Adipocyte (in vitro differentiated cells): ENCODE measurements around the gene SNURF.
A peak's percentile ranks its signal among the peaks of the same experiment; 100 is the strongest.

ENCODE experiments used
- DNase-seq: peaks from one replicate; pipeline ENCODE4 v3.0.0-alpha.2; 2015; ENCODE audit warnings: low read depth
- H3K27me3 ChIP-seq: replicated peaks from 2 replicates; pipeline ENCODE4 v1.7.0; 2013; ENCODE audit warnings: mild to moderate bottlenecking, low read length, moderate library complexity; ENCODE audit not compliant: control insufficient read depth, insufficient read depth
- H3K36me3 ChIP-seq: 2 replicates; pipeline ENCODE4 v1.7.0; 2013; ENCODE audit warnings: low read length, mild to moderate bottlenecking, moderate library complexity; ENCODE audit not compliant: control insufficient read depth, insufficient read depth, severe bottlenecking
- H3K4me1 ChIP-seq: 2 replicates; pipeline ENCODE4 v1.7.0; 2013; ENCODE audit warnings: mild to moderate bottlenecking, low read length, moderate library complexity; ENCODE audit not compliant: control insufficient read depth, insufficient read depth
- H3K4me3 ChIP-seq: 2 replicates; pipeline ENCODE4 v1.7.0; 2013; ENCODE audit warnings: mild to moderate bottlenecking, low read length, moderate library complexity
- H3K9ac ChIP-seq: 2 replicates; pipeline ENCODE4 v1.7.0; 2013; ENCODE audit warnings: mild to moderate bottlenecking, low read length, moderate library complexity
- H3K9me3 ChIP-seq: 2 replicates; pipeline ENCODE4 v1.7.0; 2013; ENCODE audit warnings: mild to moderate bottlenecking, low read length, moderate library complexity; ENCODE audit not compliant: control insufficient read depth

SNURF gene

DNA sequence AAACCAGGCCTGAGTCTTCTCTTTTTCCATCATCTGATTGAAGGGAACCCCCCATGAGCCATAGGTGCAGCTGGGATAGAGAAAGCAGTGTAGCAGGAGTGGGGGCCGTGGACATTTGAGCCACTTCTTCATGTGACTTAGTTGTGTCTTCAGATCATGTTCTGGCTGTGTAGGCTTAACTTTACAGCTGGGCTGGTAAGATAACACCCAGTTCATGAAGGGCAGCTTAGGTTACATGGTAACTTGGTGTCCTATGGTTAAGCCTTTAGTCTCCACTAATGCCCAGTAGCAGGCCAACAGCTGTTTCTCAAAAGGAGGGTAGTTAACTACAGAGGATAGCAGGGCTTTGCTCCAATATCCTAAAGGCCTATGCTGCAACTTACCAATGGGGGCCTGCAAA, 11.4 kb upstream of the SNURF start:
- Histone ChIP-seq H3K36me3 (no peaks in the 10 kb centered on the region), H3K9me3 (no peaks in the 10 kb centered on the region), H3K9ac (no peak overlapping the region), H3K4me3 (no peak overlapping the region), H3K27me3 (no peaks in the 10 kb centered on the region), H3K4me1 (no peaks in the 10 kb centered on the region)
- DNase-seq: no peak

DNA sequence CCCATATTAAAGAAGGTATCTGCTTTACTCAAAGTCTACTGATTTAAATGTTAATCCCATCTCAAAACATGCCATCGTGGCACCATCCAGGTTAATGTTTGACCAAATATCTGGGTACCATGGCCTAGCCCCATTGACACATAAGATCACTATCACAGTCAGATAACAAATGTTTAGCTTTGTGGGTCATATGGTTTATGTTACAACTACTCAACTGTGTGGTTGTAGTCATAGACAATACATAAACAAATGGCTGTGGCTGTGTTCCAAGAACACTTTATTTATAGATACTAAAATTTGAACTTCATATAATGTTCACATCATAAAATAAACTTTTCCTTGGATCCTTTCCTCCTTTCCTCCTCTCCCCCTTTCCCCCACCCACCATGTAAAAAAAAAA, 9.8 kb upstream of the SNURF start:
- Histone ChIP-seq H3K4me3 (no peak overlapping the region), H3K9me3 (no peaks in the 10 kb centered on the region), H3K9ac (no peak overlapping the region), H3K4me1 (no peaks in the 10 kb centered on the region), H3K27me3 (no peaks in the 10 kb centered on the region), H3K36me3 (no peaks in the 10 kb centered on the region)
- peak; percentile 3 for DNase-seq

DNA sequence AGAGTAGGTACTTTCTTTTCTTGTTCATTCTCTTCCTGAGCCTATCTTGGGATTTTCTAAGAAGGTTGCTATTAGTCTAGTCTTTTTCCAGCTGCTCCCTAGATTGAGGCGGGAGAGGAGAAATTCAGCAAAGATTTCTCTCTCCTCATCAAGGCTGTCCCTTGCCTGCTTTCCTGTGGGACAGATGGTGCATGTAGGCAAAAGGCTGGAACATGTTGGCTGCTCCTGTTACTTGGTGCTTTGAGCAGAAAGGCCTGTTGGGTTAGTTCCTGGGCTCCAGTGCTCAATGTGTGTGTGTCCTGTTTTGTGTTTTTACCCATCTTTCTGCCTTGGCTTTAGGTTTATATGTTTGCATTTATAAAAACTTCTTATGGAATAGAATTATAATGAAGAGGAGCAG, 9.1 kb upstream of the SNURF start:
- no peaks in the 10 kb centered on the region for H3K9me3 ChIP-seq

DNA sequence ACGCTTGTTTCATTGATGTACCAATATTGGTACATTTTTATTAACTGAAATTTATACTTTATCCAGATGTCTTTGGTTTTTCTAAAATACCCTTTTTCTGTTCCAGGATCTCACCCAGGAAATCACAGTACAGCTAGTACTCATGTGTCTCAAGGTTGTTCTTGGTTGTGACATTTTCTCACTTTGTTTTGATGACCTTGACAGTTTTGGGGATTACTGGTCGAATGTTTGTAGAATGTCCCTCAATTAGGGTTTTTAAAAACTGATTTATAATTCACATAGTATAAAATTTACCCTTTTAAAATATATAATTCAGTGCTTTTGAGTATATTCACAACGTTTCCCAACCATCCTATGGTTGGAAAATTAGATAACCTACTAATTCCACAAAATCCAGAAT, 6.3 kb upstream of the SNURF start:
- Histone ChIP-seq H3K36me3 (no peaks in the 10 kb centered on the region), H3K4me3 (no peak overlapping the region), H3K9me3 (no peaks in the 10 kb centered on the region), H3K27me3 (no peaks in the 10 kb centered on the region), H3K9ac (no peak overlapping the region), H3K4me1 (no peaks in the 10 kb centered on the region)
- DNase-seq: no peak

More for the DNA sequence above, 9.1 kb upstream of the SNURF start:
- DNase-seq: no peak
- Histone ChIP-seq H3K4me1 (no peaks in the 10 kb centered on the region), H3K4me3 (no peak overlapping the region), H3K9ac (no peak overlapping the region), H3K27me3 (no peaks in the 10 kb centered on the region), H3K36me3 (no peaks in the 10 kb centered on the region)

DNA sequence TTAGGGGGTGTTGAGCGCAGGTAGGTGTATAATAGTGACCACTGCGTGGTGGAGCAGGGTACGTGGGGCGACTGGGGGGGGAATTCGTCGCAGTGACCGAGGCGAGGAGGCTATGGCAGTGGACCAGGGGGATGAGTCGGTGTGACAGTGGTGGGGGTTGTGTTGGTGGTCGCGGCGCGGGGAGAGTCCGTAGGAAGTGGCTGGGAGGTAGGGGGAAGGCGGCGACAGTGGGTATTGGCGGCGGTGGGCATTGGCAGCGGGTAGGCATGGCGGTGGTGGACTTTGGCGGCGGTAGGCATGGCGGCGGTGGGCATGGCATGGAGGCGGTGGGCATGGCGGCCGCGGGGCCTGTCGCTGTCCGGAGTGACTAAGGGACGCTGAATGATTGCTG, 739 bp downstream of the SNURF start:
- Histone ChIP-seq H3K4me1 (no peaks in the 10 kb centered on the region), H3K4me3 (peak overlapping the region; percentile 92), H3K27me3 (no peaks in the 10 kb centered on the region), H3K36me3 (no peaks in the 10 kb centered on the region), H3K9me3 (no peaks in the 10 kb centered on the region), H3K9ac (peak overlapping the region; percentile 91)
- DNase-seq: peak; percentile 19

DNA sequence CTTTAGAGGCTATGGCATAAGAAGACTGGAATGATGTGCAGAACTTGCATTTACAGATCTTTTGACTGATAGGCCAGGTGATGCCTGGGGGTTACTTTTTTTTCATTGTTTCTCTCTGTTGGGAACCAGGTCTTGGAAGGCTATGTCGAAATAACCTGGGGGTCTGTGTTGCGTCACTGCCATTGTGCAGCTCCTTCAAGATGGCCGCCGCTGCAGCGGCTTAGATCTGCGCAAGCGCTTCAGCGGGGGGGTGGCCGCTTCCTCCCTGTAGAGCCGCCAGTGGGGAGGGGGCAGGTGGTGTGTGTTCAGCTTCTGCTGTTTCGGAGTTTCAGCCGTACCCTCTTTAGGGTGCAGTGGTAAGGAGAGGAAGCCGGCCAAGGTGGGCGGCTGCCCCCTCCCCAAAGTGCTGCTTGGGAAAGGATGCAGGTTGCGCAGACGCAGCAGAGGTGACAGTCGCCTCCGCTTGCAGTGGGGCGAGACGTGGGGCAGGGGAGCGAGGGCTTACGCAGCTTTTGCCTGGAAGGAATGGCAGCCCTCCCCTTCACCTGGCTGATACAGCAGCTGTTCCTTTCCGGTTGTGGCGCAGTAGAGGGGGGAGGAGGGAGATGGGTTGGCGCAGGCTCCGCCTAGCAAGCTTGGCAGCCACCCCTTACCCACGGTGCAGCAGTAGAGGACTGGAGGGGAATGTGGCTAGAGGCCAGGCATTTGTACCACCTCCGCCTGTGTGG, 1.5 kb downstream of the SNURF start:
- peak overlapping the region; percentile 91 for H3K9ac ChIP-seq
- H3K4me3 ChIP-seq: peak overlapping the region; percentile 92
- H3K4me1 ChIP-seq: no peaks in the 10 kb centered on the region
- no peaks in the 10 kb centered on the region for H3K36me3 ChIP-seq
- H3K9me3 ChIP-seq: no peaks in the 10 kb centered on the region
- peak; percentile 84 for DNase-seq
- H3K27me3 ChIP-seq: no peaks in the 10 kb centered on the region

DNA sequence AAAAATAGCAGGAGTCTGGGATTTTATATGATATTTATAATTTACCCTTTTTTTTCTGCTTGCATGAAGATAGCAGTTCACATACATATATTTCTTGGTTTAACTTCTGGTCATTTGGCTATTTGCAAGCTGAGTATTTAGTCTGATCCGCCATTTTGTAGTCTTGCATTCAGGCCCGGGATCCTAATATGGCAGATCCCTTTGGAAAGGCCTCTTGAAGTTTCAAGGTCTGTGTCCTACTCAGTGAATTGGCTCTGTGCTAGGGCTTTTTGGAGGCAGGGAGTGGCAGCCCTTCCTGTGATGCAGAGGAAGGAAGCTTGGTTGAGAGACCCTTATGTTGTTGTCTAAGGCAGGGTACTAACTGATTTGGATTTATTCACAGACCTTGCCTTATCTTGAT, 2.9 kb downstream of the SNURF start:
- H3K4me1 ChIP-seq: no peaks in the 10 kb centered on the region
- no peak for DNase-seq
- peaks cover 8% of the 10 kb centered on the region for H3K36me3 ChIP-seq

DNA sequence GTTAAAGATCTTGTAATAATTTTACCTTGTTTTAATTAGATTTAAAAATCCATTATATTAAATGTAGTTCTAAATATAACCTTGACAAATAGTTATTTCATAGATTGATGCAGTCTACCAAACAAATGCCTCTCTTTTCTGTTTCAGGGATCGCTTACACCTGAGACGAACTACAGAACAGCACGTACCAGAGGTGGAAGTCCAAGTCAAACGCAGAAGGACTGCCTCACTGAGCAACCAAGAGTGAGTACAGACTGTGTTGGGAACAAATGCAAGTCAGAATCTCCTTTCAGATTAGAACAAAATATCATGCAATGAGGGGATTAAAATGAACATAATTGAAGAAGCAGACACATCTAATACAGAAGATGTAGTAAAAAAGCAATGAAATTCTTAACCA, 7.2 kb downstream of the SNURF start:
- no peaks in the 10 kb centered on the region for H3K27me3 ChIP-seq
- DNase-seq: no peak
- H3K4me1 ChIP-seq: no peaks in the 10 kb centered on the region
- no peak overlapping the region for H3K4me3 ChIP-seq
- no peaks in the 10 kb centered on the region for H3K9me3 ChIP-seq
- no peak overlapping the region for H3K9ac ChIP-seq
- peaks cover 38% of the 10 kb centered on the region for H3K36me3 ChIP-seq

More for the DNA sequence above, 2.9 kb downstream of the SNURF start:
- Histone ChIP-seq H3K9ac (no peak overlapping the region), H3K4me3 (no peak overlapping the region), H3K27me3 (no peaks in the 10 kb centered on the region), H3K9me3 (no peaks in the 10 kb centered on the region)

DNA sequence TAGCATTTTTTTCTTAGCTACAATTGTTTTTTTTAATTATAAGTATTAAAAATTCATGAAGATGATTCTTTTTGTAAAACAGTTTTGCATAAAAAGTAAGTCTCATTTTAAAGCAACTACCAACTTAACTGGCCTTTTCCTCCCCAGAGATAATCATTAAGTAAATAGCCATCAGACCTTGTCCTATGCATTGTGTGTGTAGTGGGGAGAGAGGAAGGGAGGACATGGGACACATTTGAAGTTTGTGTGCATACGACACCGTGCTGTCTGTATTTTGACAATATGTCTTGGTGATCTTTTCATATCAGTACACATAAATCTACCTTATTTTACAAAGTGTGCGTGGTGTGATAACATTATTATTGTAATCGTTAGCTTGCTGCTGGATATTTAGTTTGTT, 8.1 kb downstream of the SNURF start:
- DNase-seq: no peak
- Histone ChIP-seq H3K4me1 (no peaks in the 10 kb centered on the region), H3K27me3 (no peaks in the 10 kb centered on the region), H3K36me3 (peaks cover 44% of the 10 kb centered on the region), H3K4me3 (no peak overlapping the region), H3K9me3 (no peaks in the 10 kb centered on the region), H3K9ac (no peak overlapping the region)

DNA sequence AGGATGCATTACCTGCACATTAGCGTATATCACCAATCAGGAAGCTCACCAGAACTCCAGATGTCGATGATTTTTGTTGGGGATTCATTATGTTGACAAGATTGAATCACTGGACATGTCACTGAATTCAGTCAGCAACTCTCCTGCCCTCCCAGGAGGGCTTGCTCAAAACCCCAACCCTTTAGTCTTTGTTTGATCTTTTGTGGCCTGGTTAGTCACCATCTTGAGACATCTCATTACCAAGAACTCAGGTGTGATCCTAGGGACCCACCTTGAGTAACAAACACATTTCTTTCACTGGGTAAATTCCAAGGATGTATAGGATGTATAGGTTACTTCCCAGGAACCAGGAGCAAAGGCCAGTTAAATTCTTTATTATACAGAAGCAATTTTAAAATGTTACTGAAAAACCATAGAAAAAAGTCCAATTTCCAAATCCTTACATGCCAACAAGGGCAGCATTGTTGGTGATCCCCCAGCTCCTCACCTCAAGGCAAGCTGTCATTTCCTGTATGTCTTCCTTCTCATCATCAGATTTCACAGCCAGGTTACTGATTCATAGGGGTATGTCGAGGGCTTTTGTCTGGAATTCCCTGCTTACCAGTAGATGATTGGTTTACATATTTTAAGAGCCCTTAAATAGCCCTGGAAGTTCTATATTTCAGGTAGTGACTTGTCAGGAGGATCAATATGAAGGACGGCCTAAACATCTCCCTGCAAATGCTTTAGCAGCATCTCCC, 11.7 kb downstream of the SNURF start:
- H3K4me3 ChIP-seq: no peak overlapping the region
- H3K36me3 ChIP-seq: peaks cover 60% of the 10 kb centered on the region
- DNase-seq: no peak
- H3K9ac ChIP-seq: no peak overlapping the region
- H3K4me1 ChIP-seq: no peaks in the 10 kb centered on the region
- no peaks in the 10 kb centered on the region for H3K9me3 ChIP-seq
- no peaks in the 10 kb centered on the region for H3K27me3 ChIP-seq

DNA sequence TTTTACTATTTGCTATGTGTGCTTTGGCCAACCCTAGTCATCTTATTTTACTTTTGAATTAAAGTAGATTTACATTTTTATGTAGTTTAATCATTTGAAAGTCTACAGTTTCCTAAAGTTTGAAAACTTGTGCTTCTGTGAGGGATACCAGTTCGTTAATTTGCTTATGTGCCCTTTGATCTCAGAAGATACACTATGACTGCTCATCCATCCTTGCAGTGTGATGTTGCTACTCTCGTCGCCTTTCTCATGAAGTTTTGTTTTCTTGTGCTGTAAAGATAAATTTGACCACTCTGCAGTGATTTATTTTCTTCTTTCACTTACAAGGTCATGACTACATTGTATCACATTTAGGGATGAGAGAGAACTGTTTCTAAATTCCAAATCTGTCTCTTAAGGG, 16.3 kb downstream of the SNURF start:
- H3K9ac ChIP-seq: no peak overlapping the region
- no peak overlapping the region for H3K4me3 ChIP-seq
- no peak for DNase-seq
- H3K27me3 ChIP-seq: no peaks in the 10 kb centered on the region
- H3K36me3 ChIP-seq: peaks cover 45% of the 10 kb centered on the region
- H3K9me3 ChIP-seq: peaks cover 3% of the 10 kb centered on the region
- H3K4me1 ChIP-seq: no peaks in the 10 kb centered on the region
